ENCODE results near the gene WNT16. TPM values are rescaled to one million over a fixed set of nuclear protein-coding genes. Genes with fewer than 3 reads are reported as not detected.

Gene WNT16
- total RNA-seq, 1 experiment from 2014 or later = not detected

DNA sequence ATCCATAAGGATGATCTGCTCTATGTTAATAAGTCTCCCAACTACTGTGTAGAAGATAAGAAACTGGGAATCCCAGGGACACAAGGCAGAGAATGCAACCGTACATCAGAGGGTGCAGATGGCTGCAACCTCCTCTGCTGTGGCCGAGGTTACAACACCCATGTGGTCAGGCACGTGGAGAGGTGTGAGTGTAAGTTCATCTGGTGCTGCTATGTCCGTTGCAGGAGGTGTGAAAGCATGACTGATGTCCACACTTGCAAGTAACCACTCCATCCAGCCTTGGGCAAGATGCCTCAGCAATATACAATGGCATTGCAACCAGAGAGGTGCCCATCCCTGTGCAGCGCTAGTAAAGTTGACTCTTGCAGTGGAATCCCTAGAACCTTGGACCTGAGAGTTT lies 10.3 kb downstream of the WNT16 start:
- Histone ChIP-seq H3K4ac (ENCODE audit: low read depth, low read length) (no peak overlapping the region), H2BK15ac (ENCODE audit: low read depth, low read length) (no peak overlapping the region), H3K18ac (ENCODE audit: insufficient read length, low read depth, low read length) (no peak overlapping the region), H3K23ac (ENCODE audit: insufficient read length, low read depth, low read length) (no peak overlapping the region), H3K79me1 (ENCODE audit: insufficient read depth, low read depth, low read length, poor library complexity, severe bottlenecking) (no peaks in the 10 kb centered on the region), H3K56ac (ENCODE audit: insufficient read length, low read depth, low read length) (no peak overlapping the region), H2AK5ac (ENCODE audit: insufficient read length, low read length) (no peak overlapping the region), H2BK20ac (ENCODE audit: low read depth, low read length, poor library complexity, severe bottlenecking) (no peak overlapping the region), H2AFZ (ENCODE audit: low read length) (no peak overlapping the region), H3K23me2 (ENCODE audit: insufficient read length, low read depth, low read length, poor library complexity, severe bottlenecking) (no peaks in the 10 kb centered on the region), H3K79me2 (ENCODE audit: insufficient read depth, low read length) (no peaks in the 10 kb centered on the region), H3K14ac (ENCODE audit: insufficient read depth, low read length) (no peak overlapping the region), H3K4me1 (ENCODE audit: insufficient read depth, low read length) (no peaks in the 10 kb centered on the region), H3T11ph (ENCODE audit: low read length) (no peak overlapping the region), H4K5ac (ENCODE audit: insufficient read length, low read depth, low read length) (no peak overlapping the region), H3K27me3 (ENCODE audit: insufficient read depth, low read length) (no peaks in the 10 kb centered on the region), H2BK120ac (ENCODE audit: low read depth, low read length, poor library complexity, severe bottlenecking) (no peak overlapping the region), H4K91ac (ENCODE audit: insufficient read length, low read depth, low read length) (no peak overlapping the region), H4K8ac (replicated peaks; ENCODE audit: insufficient read length, low read depth, low read length) (no peak overlapping the region), H3K4me2 (ENCODE audit: insufficient read depth, insufficient read length, low read length) (no peak overlapping the region), H3K9ac (ENCODE audit: extremely low read depth, insufficient read length, low read length) (no peak overlapping the region), H2BK12ac (ENCODE audit: insufficient read length, low read depth, low read length) (no peak overlapping the region), H3K9me3 (ENCODE audit: control insufficient read depth, low read depth, low read length) (no peaks in the 10 kb centered on the region), H4K20me1 (ENCODE audit: control insufficient read depth, insufficient read depth, insufficient read length) (no peaks in the 10 kb centered on the region), H2BK5ac (ENCODE audit: insufficient read length, low read length) (no peak overlapping the region), H3K27ac (ENCODE audit: insufficient read length, low read depth, low read length) (no peak overlapping the region)
- TF ChIP-seq, protein P1, sequence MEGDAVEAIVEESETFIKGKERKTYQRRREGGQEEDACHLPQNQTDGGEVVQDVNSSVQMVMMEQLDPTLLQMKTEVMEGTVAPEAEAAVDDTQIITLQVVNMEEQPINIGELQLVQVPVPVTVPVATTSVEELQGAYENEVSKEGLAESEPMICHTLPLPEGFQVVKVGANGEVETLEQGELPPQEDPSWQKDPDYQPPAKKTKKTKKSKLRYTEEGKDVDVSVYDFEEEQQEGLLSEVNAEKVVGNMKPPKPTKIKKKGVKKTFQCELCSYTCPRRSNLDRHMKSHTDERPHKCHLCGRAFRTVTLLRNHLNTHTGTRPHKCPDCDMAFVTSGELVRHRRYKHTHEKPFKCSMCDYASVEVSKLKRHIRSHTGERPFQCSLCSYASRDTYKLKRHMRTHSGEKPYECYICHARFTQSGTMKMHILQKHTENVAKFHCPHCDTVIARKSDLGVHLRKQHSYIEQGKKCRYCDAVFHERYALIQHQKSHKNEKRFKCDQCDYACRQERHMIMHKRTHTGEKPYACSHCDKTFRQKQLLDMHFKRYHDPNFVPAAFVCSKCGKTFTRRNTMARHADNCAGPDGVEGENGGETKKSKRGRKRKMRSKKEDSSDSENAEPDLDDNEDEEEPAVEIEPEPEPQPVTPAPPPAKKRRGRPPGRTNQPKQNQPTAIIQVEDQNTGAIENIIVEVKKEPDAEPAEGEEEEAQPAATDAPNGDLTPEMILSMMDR (conservative IDR thresholded peaks at IDR 0.05) = no peak
- Mint-ChIP-seq H3K27ac (no peak overlapping the region), H3K27me3 (ENCODE audit: low read depth) (no peaks in the 10 kb centered on the region), H3K36me3 (ENCODE audit: insufficient read depth in 1 of 3, low read depth in 3 of 3) (no peaks in the 10 kb centered on the region), H3K4me1 (no peaks in the 10 kb centered on the region), H3K9me3 (no peaks in the 10 kb centered on the region), H3K4me3 (no peak overlapping the region)
- no peak for DNase-seq
- no CpG with 5 or more reads among the region's 5 CpGs for WGBS (ENCODE audit: extremely low coverage, insufficient read length, low lambda C conversion rate)
